Suprapubic skin (tissue), 3 donors: ENCODE measurements around the gene ETS1.

Source experiments
- CTCF ChIP-seq, 2 donors: fragments of 200-600 bp in 1 of 2; fragments of 450-650 bp in 1 of 2; sonication (generic) in 1 of 2; IDR thresholded peaks; one replicate each; pipeline ENCODE4 v1.5.1; 2016 to 2019; ENCODE audit warnings: antibody characterized with exemption in 2 of 2, mild to moderate bottlenecking in 1 of 2, moderate library complexity in 1 of 2
- POLR2A ChIP-seq, 2 donors: fragments of 450-650 bp; IDR thresholded peaks; one replicate each; pipeline ENCODE4 v1.6.1; 2017; ENCODE audit warnings: antibody characterized with exemption in 2 of 2, mild to moderate bottlenecking in 2 of 2, moderate library complexity in 2 of 2

GRCh38 chr11:128574576-128575011 is 12.8 kb downstream of the ETS1 start:
- TF ChIP-seq CTCF (IDR thresholded peaks at IDR 0.05) = no peak
- no peak for TF ChIP-seq POLR2A (IDR thresholded peaks at IDR 0.05)
